HepG2 (cell line): Measurements from ENCODE around the gene HAS3. TPM values are rescaled to one million over a fixed set of nuclear protein-coding genes. Genes with fewer than 3 reads are reported as not detected.

Experiments
- ATAC-seq: fragments of 200-7000 bp; cut with Tn5 transposase; 3 replicates; pipeline ENCODE4 v1.9.1; 2020; ENCODE audit warnings: mild to moderate bottlenecking, moderate library complexity
- BruUV-seq: library from RNA; stranded (reverse); fragments of 400-500 nt; replicated peaks from 2 replicates; lab custom pipeline; 2021; lab: Mats Ljungman, UMichigan
- CTCF ChIA-PET: fragments of 300-600 bp; formaldehyde crosslinking; extraction: SDS; loops from one replicate; lab custom pipeline; 2021; ENCODE audit warnings: low total read pairs, inconsistent platforms, low intra/inter-chr PET ratio; lab: Yijun Ruan, JAX
- POLR2A ChIA-PET: fragments of 350-600 bp; sonication (Branson Sonifier 250); formaldehyde crosslinking; loops from one replicate; lab custom pipeline; 2020; ENCODE audit warnings: antibody characterized with exemption, inconsistent platforms; lab: Yijun Ruan, JAX
- DNase-seq: peaks from one replicate; pipeline ENCODE4 v3.0.0-alpha.2; 2015; ENCODE audit warnings: low spot score
- FAIRE-seq: peaks from 3 replicates; lab custom pipeline; 2011; peaks lifted over from hg19 to GRCh38; lab: Jason Lieb, UNC
- H2AFZ ChIP-seq: one replicate; pipeline ENCODE4 v1.6.1; 2011; ENCODE audit warnings: low read length, inconsistent platforms
- H3K27ac ChIP-seq: fragments of 300-600 bp; 3 replicates; pipeline ENCODE4 v1.8.0; 2011; ENCODE audit warnings: mixed run types, mild to moderate bottlenecking, mixed read lengths, low read length, inconsistent platforms; ENCODE audit not compliant: insufficient read depth; ENCODE audit errors: extremely low read length
- H3K27me3 ChIP-seq, 2 experiments: fragments of 200-600 bp in 1 of 2; 2 replicates in 1 of 2; 3 replicates in 1 of 2; pipeline versions ENCODE4 v1.6.0 to v1.8.0; 2011; ENCODE audit warnings: low read length in 2 of 2, mild to moderate bottlenecking in 2 of 2, moderate library complexity in 2 of 2, inconsistent platforms in 1 of 2; ENCODE audit not compliant: insufficient read depth in 2 of 2, control insufficient read depth in 1 of 2
- H3K36me3 ChIP-seq, 2 experiments: fragments of 200-600 bp in 1 of 2; replicated peaks in 1 of 2; 2 replicates in 1 of 2; 3 replicates in 1 of 2; pipeline versions ENCODE4 v1.5.1 to v1.8.0; 2011; ENCODE audit warnings: low read length in 2 of 2, inconsistent platforms in 1 of 2; ENCODE audit not compliant: insufficient read depth in 2 of 2, control insufficient read depth in 1 of 2
- H3K4me1 ChIP-seq: 2 replicates; pipeline ENCODE4 v1.5.1; 2012; ENCODE audit warnings: low read length, inconsistent platforms; ENCODE audit not compliant: insufficient read depth
- H3K4me2 ChIP-seq: 2 replicates; pipeline ENCODE4 v1.6.0; 2011; ENCODE audit warnings: low read depth, low read length, inconsistent platforms
- H3K4me3 ChIP-seq, 3 experiments: fragments of 200-600 bp in 1 of 3; sonication (generic), shearing (Covaris generic) in 1 of 3; replicated peaks in 1 of 3; 2 replicates each; pipeline ENCODE4 v1.5.1; 2011 to 2016; ENCODE audit warnings: low read length in 3 of 3, inconsistent platforms in 2 of 3, low read depth in 2 of 3, mild to moderate bottlenecking in 2 of 3, control low read depth in 1 of 3, mixed read lengths in 1 of 3; ENCODE audit not compliant: insufficient read depth in 1 of 3
- H3K79me2 ChIP-seq: one replicate; pipeline ENCODE4 v1.6.1; 2011; ENCODE audit warnings: low read length, inconsistent platforms; ENCODE audit not compliant: insufficient read depth
- H3K9ac ChIP-seq: 2 replicates; pipeline ENCODE4 v1.6.0; 2011; ENCODE audit warnings: mild to moderate bottlenecking, low read depth, low read length, inconsistent platforms; ENCODE audit not compliant: insufficient read depth
- H3K9me3 ChIP-seq: 2 replicates; pipeline ENCODE4 v1.5.1; 2012; ENCODE audit warnings: mild to moderate bottlenecking, low read length
- H4K20me1 ChIP-seq: 2 replicates; pipeline ENCODE4 v1.6.0; 2011; ENCODE audit warnings: inconsistent platforms, mild to moderate bottlenecking, low read length, moderate library complexity; ENCODE audit not compliant: insufficient read depth
- ADNP ChIP-seq: sonication (generic); formaldehyde crosslinking; IDR thresholded peaks from 2 replicates; pipeline ENCODE4 v1.4.0; 2020; ENCODE audit warnings: missing genetic modification reagents
- ESRRA ChIP-seq: sonication (generic); formaldehyde crosslinking; IDR thresholded peaks from 2 replicates; pipeline ENCODE4 v1.5.1; 2020; ENCODE audit warnings: mild to moderate bottlenecking, low read depth, missing genetic modification reagents
- FOXK2 ChIP-seq: fragments of 450-650 bp; IDR thresholded peaks from 2 replicates; pipeline ENCODE4 v1.6.1; 2016
- HOXA3 ChIP-seq: sonication (generic); formaldehyde crosslinking; IDR thresholded peaks from 2 replicates; pipeline ENCODE4 v1.5.0; 2020; ENCODE audit warnings: missing genetic modification reagents
- IRF2 ChIP-seq: IDR thresholded peaks from 2 replicates; pipeline ENCODE4 v1.6.1; 2018; ENCODE audit warnings: missing genetic modification reagents, missing compliant biosample characterization
- ISL2 ChIP-seq: sonication (generic); formaldehyde crosslinking; IDR thresholded peaks from 2 replicates; pipeline ENCODE4 v1.5.0; 2020; ENCODE audit warnings: missing genetic modification reagents
- KDM6A ChIP-seq: IDR thresholded peaks from 2 replicates; pipeline ENCODE4 v1.6.1; 2016; ENCODE audit warnings: low read depth
- PPARG ChIP-seq: conservative IDR thresholded peaks from 2 replicates; pipeline ENCODE4 v1.6.1; 2016; ENCODE audit warnings: missing biosample characterization, missing genetic modification reagents
- SMAD1 ChIP-seq: sonication (generic); formaldehyde crosslinking; IDR thresholded peaks from 2 replicates; pipeline ENCODE4 v1.4.0; 2020; ENCODE audit warnings: missing genetic modification reagents, low read depth, mild to moderate bottlenecking, borderline replicate concordance
- STAG1 ChIP-seq: sonication (generic); formaldehyde crosslinking; IDR thresholded peaks from 2 replicates; pipeline ENCODE4 v1.4.0; 2020; ENCODE audit warnings: missing genetic modification reagents
- ZNF20 ChIP-seq: sonication (generic); formaldehyde crosslinking; IDR thresholded peaks from 2 replicates; pipeline ENCODE4 v1.4.0; 2020; ENCODE audit warnings: mild to moderate bottlenecking, moderate library complexity, missing genetic modification reagents
- ZNF383 ChIP-seq: sonication (generic); formaldehyde crosslinking; IDR thresholded peaks from 2 replicates; pipeline ENCODE4 v1.4.0; 2020; ENCODE audit warnings: missing genetic modification reagents, mild to moderate bottlenecking, borderline replicate concordance
- ZNF558 ChIP-seq: sonication (generic); formaldehyde crosslinking; IDR thresholded peaks from 2 replicates; pipeline ENCODE4 v1.9.0; 2022; ENCODE audit warnings: mild to moderate bottlenecking, missing genetic modification reagents, borderline replicate concordance
- ZZZ3 ChIP-seq: sonication (generic); formaldehyde crosslinking; IDR thresholded peaks from 2 replicates; pipeline ENCODE4 v1.4.0; 2020; ENCODE audit warnings: missing genetic modification reagents, mild to moderate bottlenecking, borderline replicate concordance
- WGBS: methylation state at CpG from one replicate; pipeline ENCODE4 v1.1.6; 2017; ENCODE audit warnings: low lambda C conversion rate; 5-methylcytosine and 5-hydroxymethylcytosine counted together
- in situ Hi-C: cut with HindIII; loops from 2 replicates; pipeline ENCODE4 v1.10.0; 2017; ENCODE audit warnings: low pct_unique_long_range_greater_than_20kb; ENCODE audit not compliant: extremely low pct_ligation_motif_present
- intact Hi-C: fragments of 100-400 bp; cut with micrococcal nuclease; formaldehyde crosslinking; loops from one replicate; pipeline ENCODE4 v1.10.0; 2022; ENCODE audit not compliant: unreplicated experiment
- polyA plus RNA-seq, 8 experiments: library from polyadenylated mRNA; depleted of rRNA in 3 of 8; stranded (reverse) in 7 of 8; unstranded in 1 of 8; fragments of >200 nt; fragmentation: Illumina TruSeq in 4 of 8; extraction: Trizol in 4 of 8; gene quantifications; 2 replicates each; pipeline versions ENCODE4 v1.2.1 to v1.2.3, GENCODE V29; 2011 to 2016; ENCODE audit warnings: low read depth in 4 of 8, missing spikeins in 1 of 8, mixed read lengths in 1 of 8; ENCODE audit not compliant: insufficient read depth in 1 of 8
- total RNA-seq, 5 experiments: library from RNA; depleted of rRNA; stranded (reverse); fragments of >200 nt; fragmentation: Illumina TruSeq; extraction: Trizol; gene quantifications; 2 replicates each; pipeline ENCODE4 v1.2.3, GENCODE V29; 2016; ENCODE audit warnings: low read depth in 1 of 5
- TF ChIP-seq, protein P1 (sequence below): sonication (generic); formaldehyde crosslinking; IDR thresholded peaks from 2 replicates; pipeline ENCODE4 v1.8.1; 2023; ENCODE audit warnings: mild to moderate bottlenecking, missing genetic modification reagents, borderline replicate concordance
- TF ChIP-seq, protein P2 (sequence below): sonication (generic); formaldehyde crosslinking; IDR thresholded peaks from 2 replicates; pipeline ENCODE4 v1.9.0; 2021; ENCODE audit warnings: missing genetic modification reagents, mild to moderate bottlenecking, borderline replicate concordance
- TF ChIP-seq, protein P3 (sequence below): sonication (generic); formaldehyde crosslinking; IDR thresholded peaks from 2 replicates; pipeline ENCODE4 v1.4.0; 2020; ENCODE audit warnings: low read depth, mild to moderate bottlenecking, missing genetic modification reagents
- TF ChIP-seq, protein P4 (sequence below): sonication (generic); formaldehyde crosslinking; IDR thresholded peaks from 2 replicates; pipeline ENCODE4 v1.4.0; 2020; ENCODE audit warnings: mild to moderate bottlenecking, missing genetic modification reagents, borderline replicate concordance

Gene HAS3
- total and polyA plus RNA-seq, 2 of the 13 experiments (the other 11 are each of a cell fraction or from before 2014, with no cell fraction given), result 0.04 to 0.30 TPM

DNA sequence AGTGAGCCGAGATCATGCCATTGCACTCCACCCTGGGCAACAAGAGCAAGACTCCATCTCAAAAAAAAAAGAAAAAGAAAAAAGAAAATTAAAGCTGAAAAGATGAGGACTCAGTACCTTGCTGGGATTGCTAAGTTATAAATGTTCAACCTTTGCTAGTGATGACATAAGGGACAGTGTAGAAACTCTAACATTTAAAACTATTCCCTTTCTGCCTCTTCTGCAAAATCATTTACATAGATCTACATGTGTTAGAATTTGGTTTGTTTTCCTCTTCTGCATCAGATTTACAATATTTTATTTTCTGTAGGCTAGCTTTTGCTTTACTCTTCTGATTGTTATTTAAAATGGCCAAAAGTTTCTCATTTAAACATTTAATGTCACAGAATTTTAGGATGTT is 49.5 kb upstream of the HAS3 start:
- no peak overlapping the region for H2AFZ ChIP-seq
- H3K79me2 ChIP-seq, result no peaks in the 10 kb centered on the region
- DNase-seq (no peak), ATAC-seq (no peak), FAIRE-seq (no peak)
- CTCF ChIA-PET, result no interaction called here
- no peak overlapping the region for H3K27ac ChIP-seq
- intact Hi-C loops, result no loop called here
- POLR2A ChIA-PET, result interaction anchor here (0.6 kb wide), 1 partner anchor 1166 kb away, joined by 3 read pairs; no protein-coding TSS in a partner anchor
- H3K4me3 ChIP-seq, result no peak overlapping the region
- 94% methylated on average over 1 of the region's 1 CpG for WGBS
- no peaks in the 10 kb centered on the region for H3K27me3 ChIP-seq
- H3K4me2 ChIP-seq, result no peak overlapping the region
- no peaks in the 10 kb centered on the region for H3K4me1 ChIP-seq
- no peak overlapping the region for H3K9ac ChIP-seq
- no peaks in the 10 kb centered on the region for H4K20me1 ChIP-seq
- in situ Hi-C loops, result no loop called here
- no TSS peak for BruUV-seq
- no peaks in the 10 kb centered on the region for H3K9me3 ChIP-seq
- no peak for TF ChIP-seq ADNP
- no peak for TF ChIP-seq ESRRA (CRISPR knock-in tag)
- TF ChIP-seq IRF2 (CRISPR knock-in tag), result no peak
- TF ChIP-seq ZNF383 (CRISPR knock-in tag), result no peak
- no peak for TF ChIP-seq ISL2 (CRISPR knock-in tag)
- no peak for TF ChIP-seq STAG1
- TF ChIP-seq, protein P1, sequence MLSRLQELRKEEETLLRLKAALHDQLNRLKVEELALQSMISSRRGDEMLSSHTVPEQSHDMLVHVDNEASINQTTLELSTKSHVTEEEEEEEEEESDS (CRISPR knock-in tag), result no peak
- TF ChIP-seq SMAD1 (CRISPR knock-in tag), result no peak
- TF ChIP-seq ZNF20, result no peak
- no peak for TF ChIP-seq PPARG
- no peak for TF ChIP-seq ZZZ3 (CRISPR knock-in tag)
- TF ChIP-seq, protein P2, sequence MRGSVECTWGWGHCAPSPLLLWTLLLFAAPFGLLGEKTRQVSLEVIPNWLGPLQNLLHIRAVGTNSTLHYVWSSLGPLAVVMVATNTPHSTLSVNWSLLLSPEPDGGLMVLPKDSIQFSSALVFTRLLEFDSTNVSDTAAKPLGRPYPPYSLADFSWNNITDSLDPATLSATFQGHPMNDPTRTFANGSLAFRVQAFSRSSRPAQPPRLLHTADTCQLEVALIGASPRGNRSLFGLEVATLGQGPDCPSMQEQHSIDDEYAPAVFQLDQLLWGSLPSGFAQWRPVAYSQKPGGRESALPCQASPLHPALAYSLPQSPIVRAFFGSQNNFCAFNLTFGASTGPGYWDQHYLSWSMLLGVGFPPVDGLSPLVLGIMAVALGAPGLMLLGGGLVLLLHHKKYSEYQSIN, result no peak
- no peak for TF ChIP-seq HOXA3
- no peak for TF ChIP-seq ZNF558 (CRISPR knock-in tag)
- TF ChIP-seq KDM6A (CRISPR knock-in tag), result no peak
- TF ChIP-seq, protein P3, sequence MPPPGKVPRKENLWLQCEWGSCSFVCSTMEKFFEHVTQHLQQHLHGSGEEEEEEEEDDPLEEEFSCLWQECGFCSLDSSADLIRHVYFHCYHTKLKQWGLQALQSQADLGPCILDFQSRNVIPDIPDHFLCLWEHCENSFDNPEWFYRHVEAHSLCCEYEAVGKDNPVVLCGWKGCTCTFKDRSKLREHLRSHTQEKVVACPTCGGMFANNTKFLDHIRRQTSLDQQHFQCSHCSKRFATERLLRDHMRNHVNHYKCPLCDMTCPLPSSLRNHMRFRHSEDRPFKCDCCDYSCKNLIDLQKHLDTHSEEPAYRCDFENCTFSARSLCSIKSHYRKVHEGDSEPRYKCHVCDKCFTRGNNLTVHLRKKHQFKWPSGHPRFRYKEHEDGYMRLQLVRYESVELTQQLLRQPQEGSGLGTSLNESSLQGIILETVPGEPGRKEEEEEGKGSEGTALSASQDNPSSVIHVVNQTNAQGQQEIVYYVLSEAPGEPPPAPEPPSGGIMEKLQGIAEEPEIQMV (CRISPR knock-in tag), result no peak
- TF ChIP-seq FOXK2, result no peak
- TF ChIP-seq, protein P4, sequence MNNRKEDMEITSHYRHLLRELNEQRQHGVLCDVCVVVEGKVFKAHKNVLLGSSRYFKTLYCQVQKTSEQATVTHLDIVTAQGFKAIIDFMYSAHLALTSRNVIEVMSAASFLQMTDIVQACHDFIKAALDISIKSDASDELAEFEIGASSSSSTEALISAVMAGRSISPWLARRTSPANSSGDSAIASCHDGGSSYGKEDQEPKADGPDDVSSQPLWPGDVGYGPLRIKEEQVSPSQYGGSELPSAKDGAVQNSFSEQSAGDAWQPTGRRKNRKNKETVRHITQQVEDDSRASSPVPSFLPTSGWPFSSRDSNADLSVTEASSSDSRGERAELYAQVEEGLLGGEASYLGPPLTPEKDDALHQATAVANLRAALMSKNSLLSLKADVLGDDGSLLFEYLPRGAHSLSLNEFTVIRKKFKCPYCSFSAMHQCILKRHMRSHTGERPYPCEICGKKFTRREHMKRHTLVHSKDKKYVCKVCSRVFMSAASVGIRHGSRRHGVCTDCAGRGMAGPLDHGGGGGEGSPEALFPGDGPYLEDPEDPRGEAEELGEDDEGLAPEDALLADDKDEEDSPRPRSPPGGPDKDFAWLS, result no peak
- no peaks in the 10 kb centered on the region for H3K36me3 ChIP-seq
